ENCODE results near the gene SEMA5B.

DNA sequence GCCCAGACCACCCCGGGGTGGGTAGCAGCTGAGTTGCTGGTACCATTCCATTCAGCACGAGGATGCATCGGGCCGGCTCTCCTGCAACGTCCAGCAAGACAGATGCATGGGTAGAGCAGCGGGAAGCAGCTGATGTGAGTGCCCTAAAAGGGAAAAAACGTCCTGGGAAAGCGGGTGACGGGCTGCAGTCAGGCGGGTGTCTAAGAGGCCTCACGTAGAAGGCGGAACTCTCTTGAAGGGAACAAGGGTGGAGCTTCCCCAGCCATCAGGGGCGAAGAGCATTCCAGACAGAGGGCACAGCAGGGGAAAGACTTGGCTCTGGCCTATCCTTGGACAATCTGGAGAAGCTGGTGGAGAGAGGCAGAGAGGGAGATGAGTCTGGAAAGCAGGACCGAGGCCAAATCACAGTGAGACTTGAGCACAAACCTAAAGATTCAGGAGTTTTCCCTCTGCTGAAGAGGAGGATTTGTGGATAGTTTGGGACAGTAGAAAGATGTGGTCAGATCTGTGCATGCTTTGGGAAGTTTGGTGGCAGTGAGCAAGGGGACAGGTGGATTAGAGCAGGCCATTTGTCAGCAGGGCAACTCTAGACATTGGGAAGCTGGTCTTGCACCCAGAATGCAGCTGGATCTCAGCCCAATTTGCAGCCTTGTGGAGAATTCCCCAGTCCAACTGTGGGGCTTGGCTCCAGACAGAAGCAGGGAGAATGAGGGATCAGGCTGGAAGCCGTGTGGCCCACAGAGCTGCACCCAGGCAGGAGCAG lies 70.7 kb downstream of the SEMA5B start:
- no peak for TF ChIP-seq POLR2A (IDR thresholded peaks at IDR 0.05; ENCODE audit: low read length)
- TF ChIP-seq GATA1 (IDR thresholded peaks at IDR 0.05; ENCODE audit: low read depth, low read length): no peak

All from erythroblast (primary cell).